Body of pancreas (tissue), 4 donors: Measurements from ENCODE around the gene RASGEF1C.

Experiments
- CTCF ChIP-seq, 7 experiments: fragments of 450-650 bp in 4 of 7; fragments of 200-600 bp in 3 of 7; sonication (generic) in 3 of 7; IDR thresholded peaks; one replicate each; pipeline ENCODE4 v1.5.1; 2016 to 2019; ENCODE audit warnings: antibody characterized with exemption in 7 of 7
- POLR2A ChIP-seq, 3 donors: fragments of 450-650 bp; IDR thresholded peaks; one replicate each; pipeline ENCODE4 v1.6.1; 2016; ENCODE audit warnings: antibody characterized with exemption in 3 of 3, mild to moderate bottlenecking in 2 of 3

- TF ChIP-seq CTCF (IDR thresholded peaks at IDR 0.05) (no peak), POLR2A (IDR thresholded peaks at IDR 0.05) (no peak)
Observed at GRCh38 chr5:180217797-180218196, 8.8 kb upstream of the RASGEF1C start.
